ENCODE data around the gene ARF5. TPM values are rescaled to one million over a fixed set of nuclear protein-coding genes. Genes with fewer than 3 reads are reported as not detected.

Gene ARF5
- total RNA-seq, 2 donors from 2014 or later, result 194 to 218 TPM

GRCh38 chr7:127586346-127586745 lies 1.9 kb upstream of the ARF5 start:
- intact Hi-C loops (cut with DNase I), result loop anchor here (5.0 to 10.0 kb wide), 2 partner anchors 194 to 448 kb away; partner anchors contain the start of genes LRRC4 and ZNF800
- H3K9me3 ChIP-seq, result no peaks in the 10 kb centered on the region
- TF ChIP-seq POLR2AphosphoS5 (IDR thresholded peaks at IDR 0.05) (no peak), POLR2A (IDR thresholded peaks at IDR 0.05) (no peak), CTCF (IDR thresholded peaks at IDR 0.05) (no peak)
- 91% methylated on average over 2 of the region's 2 CpGs for WGBS
- no peak overlapping the region for H3K27ac ChIP-seq
- H3K27me3 ChIP-seq (replicated peaks; ENCODE audit: insufficient read depth), result no peaks in the 10 kb centered on the region
- peaks cover 18% of the 10 kb centered on the region for H3K4me1 ChIP-seq (replicated peaks)
- DNase-seq (ENCODE audit: low spot score), result no peak
- no peak overlapping the region for H3K4me3 ChIP-seq
- H3K36me3 ChIP-seq, result peaks cover 0 to 14% of the 10 kb centered on the region in 2 donors

- no peak for TF ChIP-seq POLR2A (IDR thresholded peaks at IDR 0.05)
- TF ChIP-seq CTCF (IDR thresholded peaks at IDR 0.05), result no peak
- TF ChIP-seq POLR2AphosphoS5 (IDR thresholded peaks at IDR 0.05), result no peak
- intact Hi-C loops (cut with DNase I), result loop anchor here (2.0 to 10.0 kb wide), 3 partner anchors 63 to 447 kb away; partner anchors contain the start of genes LRRC4 and ZNF800
- H3K27me3 ChIP-seq (replicated peaks; ENCODE audit: insufficient read depth), result no peaks in the 10 kb centered on the region
- no peak for DNase-seq (ENCODE audit: low spot score)
- peaks cover 18% of the 10 kb centered on the region for H3K4me1 ChIP-seq (replicated peaks)
- peaks cover 0 to 9% of the 10 kb centered on the region in 2 donors for H3K36me3 ChIP-seq
- peak overlapping the region; percentile 91 to 95 for H3K27ac ChIP-seq
- peak overlapping the region; percentile 93 to 99 for H3K4me3 ChIP-seq
- H3K9me3 ChIP-seq, result no peaks in the 10 kb centered on the region
- 57% methylated on average over 20 of the region's 20 CpGs for WGBS
Measured at GRCh38 chr7:127587663-127588018, 570 bp upstream of the ARF5 start.

GRCh38 chr7:127588697-127589482 lies 679 bp downstream of the ARF5 start:
- Histone ChIP-seq H3K9me3 (no peaks in the 10 kb centered on the region), H3K27ac (peak overlapping the region; percentile 91 to 95), H3K36me3 (peaks cover 0 to 9% of the 10 kb centered on the region in 2 donors), H3K4me1 (replicated peaks) (peaks cover 14% of the 10 kb centered on the region), H3K27me3 (replicated peaks; ENCODE audit: insufficient read depth) (no peaks in the 10 kb centered on the region), H3K4me3 (peak overlapping the region; percentile 93 to 99)
- TF ChIP-seq POLR2A (IDR thresholded peaks at IDR 0.05) (no peak), CTCF (IDR thresholded peaks at IDR 0.05) (peak in 3 of 4 experiments; percentile 28 to 53 (median 29)), POLR2AphosphoS5 (IDR thresholded peaks at IDR 0.05) (peak; percentile 36)
- intact Hi-C loops (cut with DNase I), result loop anchor here (2.0 to 10.0 kb wide), 3 partner anchors 62 to 446 kb away; partner anchors contain the start of genes LRRC4 and ZNF800
- WGBS, result 3% methylated on average over 43 of the region's 43 CpGs
- peak; percentile 62 for DNase-seq (ENCODE audit: low spot score)

- WGBS, result 77% methylated on average over 3 of the region's 3 CpGs
- Histone ChIP-seq H3K4me3 (no peak overlapping the region), H3K27me3 (replicated peaks; ENCODE audit: insufficient read depth) (no peaks in the 10 kb centered on the region), H3K9me3 (no peaks in the 10 kb centered on the region), H3K27ac (no peak overlapping the region), H3K36me3 (peaks cover 0 to 9% of the 10 kb centered on the region in 2 donors), H3K4me1 (replicated peaks) (peaks cover 6% of the 10 kb centered on the region)
- TF ChIP-seq POLR2A (IDR thresholded peaks at IDR 0.05), result no peak
- no peak for TF ChIP-seq CTCF (IDR thresholded peaks at IDR 0.05)
- intact Hi-C loops (cut with DNase I), result loop anchor here (2.0 to 10.0 kb wide), 3 partner anchors 61 to 445 kb away; partner anchors contain the start of genes LRRC4 and ZNF800
- no peak for DNase-seq (ENCODE audit: low spot score)
Measured at GRCh38 chr7:127589896-127590295, 1.7 kb downstream of the ARF5 start.
